NCI-H1092 treated with DMSO at 0.1 percent for 48 hours (cell line): ENCODE measurements around the gene ACHE.
"Not testable (repeated sequence)": the region's sequence is repeated elsewhere in the genome, so short reads cannot be mapped to it uniquely, and the experiment has no call there.

Experiments
- DNase-seq: peaks from one replicate; lab custom pipeline; 2025; lab: John Stamatoyannopoulos, UW

Gene ACHE

GRCh38 chr7:100895701-100895955 is at the start of gene ACHE:
Gene ACHE, minus strand, starts transcription at chr7:100895888. Its CDS starts 1,656 bp downstream, at chr7:100894232.
- DNase-seq: no peak

- no peak for DNase-seq
These were observed 48.5 kb upstream of the ACHE start for GRCh38 chr7:100944138-100944537.

GRCh38 chr7:100943693-100944092 is 48.0 kb upstream of the ACHE start:
- no peak for DNase-seq

GRCh38 chr7:100942045-100942774 is 46.5 kb upstream of the ACHE start:
- DNase-seq: no peak

- not testable (repeated sequence) for DNase-seq
These were observed 40.5 kb upstream of the ACHE start for GRCh38 chr7:100936167-100936566.

- not testable (repeated sequence) for DNase-seq
These were observed 39.7 kb upstream of the ACHE start for GRCh38 chr7:100935381-100935780.

GRCh38 chr7:100933734-100934133 is 38.0 kb upstream of the ACHE start:
- DNase-seq: no peak

- no peak for DNase-seq
These were observed 34.1 kb upstream of the ACHE start for GRCh38 chr7:100929808-100930174.

- DNase-seq: not testable (repeated sequence)
These were observed 27.9 kb upstream of the ACHE start for GRCh38 chr7:100923616-100924015.

GRCh38 chr7:100921039-100921438 is 25.4 kb upstream of the ACHE start:
- no peak for DNase-seq

- not testable (repeated sequence) for DNase-seq
These were observed 24.2 kb upstream of the ACHE start for GRCh38 chr7:100919779-100920437.

GRCh38 chr7:100919335-100919734 is 23.6 kb upstream of the ACHE start:
- not testable (repeated sequence) for DNase-seq

- no peak for DNase-seq
These were observed 19.3 kb upstream of the ACHE start for GRCh38 chr7:100914879-100915447.

GRCh38 chr7:100914208-100914878 is 18.7 kb upstream of the ACHE start:
- DNase-seq: no peak

GRCh38 chr7:100911484-100911883 is 15.8 kb upstream of the ACHE start:
- DNase-seq: no peak

- not testable (repeated sequence) for DNase-seq
These were observed 14.8 kb upstream of the ACHE start for GRCh38 chr7:100910443-100910842.

- no peak for DNase-seq
These were observed 12.8 kb upstream of the ACHE start for GRCh38 chr7:100908512-100908911.

- no peak for DNase-seq
These were observed 7.0 kb upstream of the ACHE start for GRCh38 chr7:100902638-100903037.

GRCh38 chr7:100901921-100902332 is 6.2 kb upstream of the ACHE start:
- DNase-seq: no peak

- DNase-seq: no peak
These were observed 5.3 kb upstream of the ACHE start for GRCh38 chr7:100900978-100901377.

GRCh38 chr7:100899432-100899831 is 3.7 kb upstream of the ACHE start:
- no peak for DNase-seq

GRCh38 chr7:100897772-100898454 is 2.2 kb upstream of the ACHE start:
- no peak for DNase-seq
